Heart right ventricle (tissue), 16 donors: Measurements from ENCODE around the gene MSANTD1. TPM values are rescaled to one million over a fixed set of nuclear protein-coding genes. Genes with fewer than 3 reads are reported as not detected.
"Not testable (repeated sequence)": the region's sequence is repeated elsewhere in the genome, so short reads cannot be mapped to it uniquely, and the experiment has no call there.

Experiments
- ATAC-seq, 8 donors: fragments of 200-7000 bp; cut with Tn5 transposase; one replicate each; pipeline ENCODE4 v1.9.1; 2020; ENCODE audit warnings: mild to moderate bottlenecking in 8 of 8, moderate library complexity in 8 of 8, moderate number of reproducible peaks in 1 of 8
- DNase-seq, 2 donors: peaks; one replicate each; pipeline ENCODE4 v3.0.0-alpha.2; 2020
- H3K27ac ChIP-seq, 10 donors: fragments of 200-600 bp; sonication (generic) in 2 of 10; one replicate each; pipeline versions ENCODE4 v1.5.0 to v1.8.0; 2020 to 2022; ENCODE audit warnings: mild to moderate bottlenecking in 3 of 10
- H3K27me3 ChIP-seq, 7 donors: fragments of 200-600 bp; one replicate each; pipeline ENCODE4 v1.8.0; 2021 to 2022; ENCODE audit warnings: mild to moderate bottlenecking in 2 of 7
- H3K36me3 ChIP-seq, 9 donors: fragments of 200-600 bp; sonication (generic) in 1 of 9; one replicate each; pipeline versions ENCODE4 v1.5.0 to v1.8.0; 2020 to 2022; ENCODE audit warnings: mild to moderate bottlenecking in 2 of 9
- H3K4me1 ChIP-seq, 9 donors: fragments of 200-600 bp; sonication (generic) in 1 of 9; one replicate each; pipeline versions ENCODE4 v1.5.0 to v1.8.0; 2020 to 2022; ENCODE audit warnings: mild to moderate bottlenecking in 4 of 9
- H3K4me3 ChIP-seq, 10 donors: fragments of 200-600 bp; sonication (generic) in 2 of 10; one replicate each; pipeline versions ENCODE4 v1.5.0 to v1.8.0; 2020 to 2022; ENCODE audit warnings: mild to moderate bottlenecking in 7 of 10, moderate library complexity in 2 of 10
- H3K9me3 ChIP-seq, 11 donors: fragments of 200-600 bp in 10 of 11; sonication (generic) in 2 of 11; one replicate each; pipeline versions ENCODE4 v1.5.0 to v1.8.0; 2013 to 2022; ENCODE audit warnings: mild to moderate bottlenecking in 2 of 11, control low read depth in 1 of 11, moderate library complexity in 1 of 11
- WGBS, 2 donors: extraction: QIAGEN DNeasy Blood & Tissue Kit; methylation state at CpG; one replicate each; pipeline ENCODE4 v1.1.7; 2013; ENCODE audit warnings: inconsistent platforms in 1 of 2; 5-methylcytosine and 5-hydroxymethylcytosine counted together
- intact Hi-C, 10 donors: fragments of 100-400 bp; cut with DNase I; formaldehyde crosslinking; loops; one replicate each; pipeline versions ENCODE4 v1.11.1 to v1.14.2; 2022
- polyA plus RNA-seq, 2 donors: library from polyadenylated mRNA; stranded (reverse); fragments of 200-250 nt; gene quantifications; one replicate each; pipeline ENCODE4 v1.2.3, GENCODE V29; 2013
- total RNA-seq, 10 donors: library from RNA; stranded (reverse); fragmentation: NEBNext Ultra II Directional in 3 of 10; extraction: Animal tissue kit (Norgen Biotek cat#: 25700) in 3 of 10; gene quantifications; one replicate each; pipeline versions ENCODE4 v1.2.1 to v1.2.4, GENCODE V29; 2021 to 2023
- TF ChIP-seq, protein P1 (sequence below), 9 donors: fragments of 200-600 bp; sonication (generic) in 2 of 9; IDR thresholded peaks; one replicate each; pipeline versions ENCODE4 v1.5.0 to v1.8.0; 2021 to 2022; ENCODE audit warnings: antibody characterized with exemption in 9 of 9, mild to moderate bottlenecking in 5 of 9, moderate library complexity in 1 of 9
- donor health status: Arrhythmogenic right ventricular cardiomyopathy.
- donor health status: ischemic (EF 13 %, LVEDD 7.1; RV severe dilation, severe dysfunction).
- donor health status: healthy with polysubstance abuse.
- donor health status: DM: no; HTN: yes; CAD: no.
- donor health status: DM: no; HTN: no; CAD: no.
- donor health status: ischemic (EF 25% LVEDD 6.9; RV normal size, moderate dysfunction).
- donor health status: ischemic (EF 25% LVEDD 5.7; RV mildly dilated, moderate dysfunction).
- donor health status: healthy.
- donor health status: DM: yes; HTN: yes; CAD: no.
- donor health status: Ischemic cardiomyopathy.
- donor health status: ischemic (EF 35%, LVEDD 5.7; RV mildly dilated, moderate dysfunction).
- donor health status: nonischemic (EF 11% LVEDD 7.7; RV severe dilation, severe dysfunction).
- donor health status: DM: yes; HTN: yes; CAD: no.
- donor health status: PGD.
- donor health status: ischemic (EF 29% LVEDD 5.4; RV normal size, mild dysfunction).
- donor health status: nonischemic (EF 23%, LVEDD 6.1; RV moderate dilation, normal function).

Gene MSANTD1
- total and polyA plus RNA-seq, 12 donors = 0.25 to 1.2 (median 0.41) TPM

DNA sequence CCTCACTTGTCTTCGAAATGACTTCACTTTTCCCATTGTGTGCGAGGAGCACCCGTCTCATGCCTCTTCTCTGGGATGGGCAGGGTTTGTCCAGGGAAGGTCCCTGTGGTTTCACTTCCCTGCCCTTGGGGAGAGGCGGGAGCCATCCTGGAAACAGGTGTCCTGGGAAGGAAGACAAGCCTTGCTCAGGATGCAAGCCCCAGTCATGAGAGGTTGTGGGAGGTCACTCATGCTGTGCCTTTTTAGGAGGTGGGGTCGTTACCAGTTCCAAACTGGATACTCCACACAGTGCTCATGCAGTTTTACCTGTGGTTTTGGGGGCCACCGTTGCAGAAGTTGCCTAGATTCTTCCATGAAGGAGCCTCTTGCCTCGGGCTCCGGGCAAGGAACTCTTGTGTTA, 47.7 kb downstream of the MSANTD1 start:
- no peak for DNase-seq
- Histone ChIP-seq H3K27me3 (peaks cover 0 to under 1% (median 0%) of the 10 kb centered on the region in 7 donors), H3K27ac (no peak overlapping the region), H3K4me1 (peaks cover 7 to 46% (median 26%) of the 10 kb centered on the region in 9 donors), H3K36me3 (no peaks in the 10 kb centered on the region), H3K9me3 (peaks cover 0 to 9% (median 0%) of the 10 kb centered on the region in 11 donors), H3K4me3 (no peak overlapping the region)
- intact Hi-C loops = no loop called here
- ATAC-seq = no peak
- TF ChIP-seq, protein P1, sequence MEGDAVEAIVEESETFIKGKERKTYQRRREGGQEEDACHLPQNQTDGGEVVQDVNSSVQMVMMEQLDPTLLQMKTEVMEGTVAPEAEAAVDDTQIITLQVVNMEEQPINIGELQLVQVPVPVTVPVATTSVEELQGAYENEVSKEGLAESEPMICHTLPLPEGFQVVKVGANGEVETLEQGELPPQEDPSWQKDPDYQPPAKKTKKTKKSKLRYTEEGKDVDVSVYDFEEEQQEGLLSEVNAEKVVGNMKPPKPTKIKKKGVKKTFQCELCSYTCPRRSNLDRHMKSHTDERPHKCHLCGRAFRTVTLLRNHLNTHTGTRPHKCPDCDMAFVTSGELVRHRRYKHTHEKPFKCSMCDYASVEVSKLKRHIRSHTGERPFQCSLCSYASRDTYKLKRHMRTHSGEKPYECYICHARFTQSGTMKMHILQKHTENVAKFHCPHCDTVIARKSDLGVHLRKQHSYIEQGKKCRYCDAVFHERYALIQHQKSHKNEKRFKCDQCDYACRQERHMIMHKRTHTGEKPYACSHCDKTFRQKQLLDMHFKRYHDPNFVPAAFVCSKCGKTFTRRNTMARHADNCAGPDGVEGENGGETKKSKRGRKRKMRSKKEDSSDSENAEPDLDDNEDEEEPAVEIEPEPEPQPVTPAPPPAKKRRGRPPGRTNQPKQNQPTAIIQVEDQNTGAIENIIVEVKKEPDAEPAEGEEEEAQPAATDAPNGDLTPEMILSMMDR (IDR thresholded peaks at IDR 0.05) = no peak
- WGBS, 2 donors = 90 to 95% methylated on average over 8 of the region's 8 CpGs

DNA sequence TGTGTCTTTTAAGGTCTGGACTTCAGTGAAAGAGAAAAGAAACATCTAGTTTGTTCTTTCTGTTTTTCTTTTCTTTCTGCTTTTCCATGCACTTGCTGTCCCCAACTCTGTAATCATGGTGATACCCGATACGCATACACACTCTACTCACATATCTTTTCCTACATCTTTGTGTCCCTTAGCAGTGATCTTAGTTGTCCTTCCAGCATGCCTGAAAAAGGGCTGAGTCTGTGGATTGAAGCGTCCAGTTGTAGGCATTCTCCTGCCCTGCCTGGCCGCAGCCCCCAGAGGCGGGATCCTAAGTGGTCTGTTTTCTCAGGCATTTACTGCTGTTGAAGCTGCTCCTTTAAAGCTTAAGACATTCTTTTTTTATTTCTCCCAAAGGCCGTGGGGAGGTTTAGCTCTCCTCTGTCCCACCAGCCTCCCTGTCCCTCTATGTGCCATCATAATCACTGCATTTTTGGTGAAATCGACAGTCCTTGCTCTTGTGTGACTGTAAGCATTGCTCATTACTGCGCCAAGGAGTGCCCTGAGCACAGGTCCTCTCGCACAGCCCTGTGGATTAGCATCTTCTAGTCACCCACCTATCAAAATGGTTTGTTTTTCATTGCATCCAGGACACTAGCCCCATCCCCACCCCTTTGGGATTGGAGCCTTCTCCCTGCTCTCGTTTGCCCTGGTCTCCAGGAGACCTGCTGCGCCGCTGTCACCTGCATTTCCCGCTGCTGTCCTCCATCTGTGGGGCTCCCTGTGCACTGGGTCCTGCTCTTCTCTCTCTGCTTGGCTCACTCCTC, 48.3 kb downstream of the MSANTD1 start:
- TF ChIP-seq, protein P1 (IDR thresholded peaks at IDR 0.05) = no peak
- WGBS, 2 donors = 94 to 97% methylated on average over 13 of the region's 13 CpGs
- no peak overlapping the region for H3K27ac ChIP-seq

DNA sequence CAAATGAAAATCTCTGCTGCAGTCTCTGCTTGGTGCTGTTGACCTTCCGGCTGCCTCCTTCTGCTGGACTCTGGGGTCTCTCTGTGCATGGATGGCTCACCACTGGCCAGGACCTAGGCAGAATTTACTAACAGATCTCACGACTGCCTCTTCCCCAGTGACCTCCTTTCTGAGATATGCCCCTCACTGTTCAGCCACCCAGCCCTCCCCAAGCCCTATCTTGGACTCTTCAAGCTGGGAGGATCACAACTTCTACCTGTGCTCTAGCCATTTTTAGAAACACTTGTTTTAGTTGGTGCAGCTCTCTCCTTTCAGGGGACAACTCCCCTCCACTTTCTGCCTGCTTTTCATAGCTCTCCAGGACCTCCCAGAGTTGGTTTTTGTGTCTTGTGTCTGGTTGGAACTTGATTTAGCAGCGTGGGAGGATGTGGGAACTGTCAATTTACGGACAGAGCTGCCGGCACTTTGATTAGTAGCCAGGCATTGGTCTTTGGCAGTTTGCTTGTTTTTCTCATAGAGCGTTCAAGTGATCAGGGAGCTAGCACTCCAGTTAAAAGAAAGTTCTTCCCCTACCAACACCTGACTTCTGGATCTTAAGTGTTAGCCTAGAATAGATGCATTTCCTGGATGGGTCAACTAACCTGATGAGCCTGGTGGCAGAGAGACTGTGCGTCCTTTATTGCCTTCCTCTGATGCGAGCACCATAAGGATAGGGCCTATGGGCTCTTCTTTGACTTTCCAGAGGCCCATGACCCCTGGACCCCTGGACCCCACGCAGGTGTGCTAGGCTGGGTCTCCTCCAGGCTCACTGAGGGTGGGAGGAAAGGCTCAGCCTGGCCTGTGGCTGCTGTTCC, 50.4 kb downstream of the MSANTD1 start:
- Histone ChIP-seq H3K4me1 (peaks cover 5 to 42% (median 26%) of the 10 kb centered on the region in 9 donors), H3K9me3 (peaks cover 0 to 9% (median 0%) of the 10 kb centered on the region in 11 donors), H3K36me3 (no peaks in the 10 kb centered on the region), H3K27me3 (no peaks in the 10 kb centered on the region), H3K4me3 (no peak overlapping the region), H3K27ac (no peak overlapping the region)
- WGBS, 2 donors = 45 to 46% methylated on average over 9 of the region's 9 CpGs
- ATAC-seq (peak in 1 of 8 donors; percentile 30), DNase-seq (no peak)
- TF ChIP-seq, protein P1 (IDR thresholded peaks at IDR 0.05) = no peak
- intact Hi-C loops = no loop called here

More for the DNA sequence above, 48.3 kb downstream of the MSANTD1 start:
- H3K9me3 ChIP-seq = peaks cover 0 to 9% (median 0%) of the 10 kb centered on the region in 11 donors
- no peak overlapping the region for H3K4me3 ChIP-seq
- H3K4me1 ChIP-seq = peaks cover 5 to 48% (median 25%) of the 10 kb centered on the region in 9 donors
- H3K36me3 ChIP-seq = no peaks in the 10 kb centered on the region
- H3K27me3 ChIP-seq = no peaks in the 10 kb centered on the region
- intact Hi-C loops = no loop called here
- DNase-seq (no peak), ATAC-seq (no peak)

DNA sequence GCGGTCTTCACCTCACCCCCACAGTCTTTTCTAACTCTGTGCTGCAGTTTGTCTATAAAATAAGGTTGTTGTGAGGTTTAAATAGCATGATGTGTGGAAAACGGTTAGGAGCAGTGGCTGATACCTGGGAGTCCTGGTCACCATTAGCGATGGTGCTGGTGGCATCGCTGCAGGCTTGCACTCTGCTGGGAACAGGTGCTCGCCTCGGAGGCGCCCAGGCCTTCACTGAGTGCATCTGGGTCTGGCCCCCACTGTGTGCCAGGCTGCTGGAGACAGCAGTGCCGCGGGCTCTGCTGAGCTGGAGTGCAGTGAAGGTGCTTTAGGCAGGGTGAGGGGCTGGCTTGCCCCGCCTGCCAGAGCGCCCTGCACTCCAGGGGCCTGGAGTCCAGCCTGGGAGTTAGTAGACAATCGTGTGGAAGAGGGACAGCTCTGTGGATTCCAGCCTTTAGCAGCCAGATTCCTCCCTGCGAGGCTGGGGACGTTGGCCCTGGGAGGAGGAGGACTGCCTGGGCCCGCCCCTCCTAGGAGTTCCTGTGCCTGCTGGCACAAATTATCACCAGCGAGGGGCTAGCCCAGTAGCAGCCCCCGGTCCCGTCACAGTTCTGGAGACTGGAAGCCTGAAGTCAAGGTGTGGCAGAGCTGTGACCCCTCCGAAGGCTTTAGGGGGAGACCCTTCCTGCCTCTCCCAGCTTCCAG, 51.2 kb downstream of the MSANTD1 start:
- WGBS, 2 donors = 83% methylated on average over 19 of the region's 19 CpGs
- no peak overlapping the region for H3K4me3 ChIP-seq
- H3K4me1 ChIP-seq = peaks cover 5 to 46% (median 33%) of the 10 kb centered on the region in 9 donors
- H3K9me3 ChIP-seq = peaks cover 0 to 9% (median 0%) of the 10 kb centered on the region in 11 donors
- TF ChIP-seq, protein P1 (IDR thresholded peaks at IDR 0.05) = no peak
- H3K36me3 ChIP-seq = no peaks in the 10 kb centered on the region
- ATAC-seq = peak in 1 of 8 donors; percentile 3
- intact Hi-C loops = no loop called here
- H3K27ac ChIP-seq = no peak overlapping the region
- DNase-seq = no peak
- no peaks in the 10 kb centered on the region for H3K27me3 ChIP-seq

DNA sequence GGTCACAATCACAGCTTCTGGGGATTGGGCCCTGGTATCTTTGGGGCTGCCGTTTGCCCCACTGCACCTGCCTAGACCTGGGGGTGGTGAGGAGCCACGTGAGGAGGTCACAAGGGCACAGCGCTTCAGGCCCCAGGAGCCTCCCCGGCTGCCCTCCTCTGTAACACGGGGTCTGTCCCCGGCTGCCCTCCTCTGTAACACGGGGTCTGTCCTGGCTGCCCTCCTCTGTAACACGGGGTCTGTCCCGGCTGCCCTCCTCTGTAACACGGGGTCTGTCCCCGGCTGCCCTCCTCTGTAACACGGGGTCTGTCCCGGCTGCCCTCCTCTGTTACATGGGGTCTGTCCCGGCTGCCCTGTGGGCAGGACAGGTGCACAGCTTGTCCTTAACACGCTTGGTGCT, 51.9 kb downstream of the MSANTD1 start:
- WGBS, 2 donors = 92 to 95% methylated on average over 15 of the region's 15 CpGs
- DNase-seq, H3K36me3 ChIP-seq, ATAC-seq, H3K4me3 ChIP-seq, H3K9me3 ChIP-seq, H3K27ac ChIP-seq, intact Hi-C loops, H3K27me3 ChIP-seq: not testable (repeated sequence)
- H3K4me1 ChIP-seq = peaks cover 8 to 53% (median 41%) of the 10 kb centered on the region in 9 donors
